Keratinocyte (primary cell): ENCODE results near the gene BRPF3. TPM values are rescaled to one million over a fixed set of nuclear protein-coding genes. Genes with fewer than 3 reads are reported as not detected.

ENCODE experiments used
- DNase-seq: peaks from one replicate; pipeline ENCODE4 v3.0.0-alpha.2; 2011; ENCODE audit warnings: low read depth, missing footprints, low spot score
- FAIRE-seq: peaks from 2 replicates; lab custom pipeline; 2011; peaks lifted over from hg19 to GRCh38; lab: Jason Lieb, UNC
- H2AFZ ChIP-seq: 2 replicates; pipeline ENCODE4 v1.6.0; 2012; ENCODE audit warnings: low read length, control low read depth, inconsistent platforms; ENCODE audit not compliant: control insufficient read depth
- H3K27ac ChIP-seq: 2 replicates; pipeline ENCODE4 v1.5.1; 2011; ENCODE audit warnings: low read length; ENCODE audit not compliant: control insufficient read depth, insufficient read depth
- H3K27me3 ChIP-seq: 3 replicates; pipeline ENCODE4 v1.6.0; 2011; ENCODE audit warnings: low read length; ENCODE audit not compliant: control insufficient read depth, insufficient read depth; ENCODE audit errors: extremely low read depth
- H3K36me3 ChIP-seq, 2 experiments: 2 replicates in 1 of 2; 3 replicates in 1 of 2; pipeline ENCODE4 v1.5.1; 2011; ENCODE audit warnings: low read length in 2 of 2, mild to moderate bottlenecking in 1 of 2; ENCODE audit not compliant: control insufficient read depth in 2 of 2, insufficient read depth in 2 of 2; ENCODE audit errors: extremely low read depth in 1 of 2
- H3K4me1 ChIP-seq: 3 replicates; pipeline ENCODE4 v1.5.1; 2011; ENCODE audit warnings: low read length; ENCODE audit not compliant: control insufficient read depth, insufficient read depth; ENCODE audit errors: extremely low read depth
- H3K4me2 ChIP-seq: 3 replicates; pipeline ENCODE4 v1.6.0; 2011; ENCODE audit warnings: low read depth, low read length; ENCODE audit not compliant: control insufficient read depth, insufficient read depth; ENCODE audit errors: extremely low read depth
- H3K4me3 ChIP-seq, 3 experiments: fragments of 200-600 bp in 1 of 3; sonication (generic) in 1 of 3; 2 replicates in 2 of 3; 3 replicates in 1 of 3; pipeline ENCODE4 v1.5.1; 2011 to 2016; ENCODE audit warnings: low read length in 3 of 3, mild to moderate bottlenecking in 3 of 3, control low read depth in 2 of 3, inconsistent platforms in 1 of 3, low read depth in 1 of 3, mixed read lengths in 1 of 3, mixed run types in 1 of 3, moderate library complexity in 1 of 3; ENCODE audit not compliant: control insufficient read depth in 2 of 3, insufficient read depth in 2 of 3; ENCODE audit errors: extremely low read depth in 1 of 3
- H3K79me2 ChIP-seq: 2 replicates; pipeline ENCODE4 v1.6.0; 2012; ENCODE audit warnings: low read length; ENCODE audit not compliant: control insufficient read depth, insufficient read depth
- H3K9ac ChIP-seq: 3 replicates; pipeline ENCODE4 v1.6.0; 2011; ENCODE audit warnings: low read length; ENCODE audit not compliant: control insufficient read depth, insufficient read depth; ENCODE audit errors: extremely low read depth
- H3K9me1 ChIP-seq: 3 replicates; pipeline ENCODE4 v1.6.0; 2011; ENCODE audit warnings: low read length; ENCODE audit not compliant: control insufficient read depth, insufficient read depth; ENCODE audit errors: extremely low read depth
- H3K9me3 ChIP-seq: 2 replicates; pipeline ENCODE4 v1.5.1; 2012; ENCODE audit warnings: low read depth, low read length; ENCODE audit not compliant: control insufficient read depth
- H4K20me1 ChIP-seq: 3 replicates; pipeline ENCODE4 v1.6.0; 2011; ENCODE audit warnings: low read length; ENCODE audit not compliant: control insufficient read depth, insufficient read depth; ENCODE audit errors: extremely low read depth
- CTCF ChIP-seq, 3 experiments: IDR thresholded peaks in 1 of 3; conservative IDR thresholded peaks in 1 of 3; optimal IDR thresholded peaks in 1 of 3; 2 replicates in 2 of 3; 3 replicates in 1 of 3; pipeline versions ENCODE3 to v1.5.1; 2011; ENCODE audit warnings: low read length in 3 of 3, mild to moderate bottlenecking in 3 of 3, moderate library complexity in 2 of 3, control low read depth in 1 of 3, inconsistent platforms in 1 of 3; ENCODE audit not compliant: insufficient read depth in 2 of 3; ENCODE audit errors: extremely low read depth in 1 of 3
- EZH2 ChIP-seq: IDR thresholded peaks from one replicate; pipeline ENCODE4 v1.6.1; 2012; ENCODE audit warnings: inconsistent platforms, mild to moderate bottlenecking, low read length, moderate library complexity
- dilution Hi-C: fragments of 300-500 bp; cut with MboI; formaldehyde crosslinking; loops from one replicate; pipeline ENCODE4 v1.7.0; 2020; ENCODE audit warnings: low sequenced_read_pairs; ENCODE audit not compliant: extremely low pct_ligation_motif_present
- polyA plus RNA-seq, 5 experiments: library from polyadenylated mRNA; depleted of rRNA in 3 of 5; stranded (reverse) in 3 of 5; stranded (forward) in 1 of 5; unstranded in 1 of 5; fragments of >200 nt; gene quantifications; 1 replicate in 1 of 5; 2 replicates in 3 of 5; 3 replicates in 1 of 5; pipeline versions ENCODE4 v1.2.1 to v1.2.3, GENCODE V29; 2011 to 2012; ENCODE audit warnings: missing spikeins in 2 of 5, low read depth in 1 of 5, low replicate concordance in 1 of 5

The BRPF3 gene
- polyA plus RNA-seq, 1 donor (not counting 4 experiments of a cell fraction or from before 2014, with no cell fraction given): 4.8 TPM

DNA sequence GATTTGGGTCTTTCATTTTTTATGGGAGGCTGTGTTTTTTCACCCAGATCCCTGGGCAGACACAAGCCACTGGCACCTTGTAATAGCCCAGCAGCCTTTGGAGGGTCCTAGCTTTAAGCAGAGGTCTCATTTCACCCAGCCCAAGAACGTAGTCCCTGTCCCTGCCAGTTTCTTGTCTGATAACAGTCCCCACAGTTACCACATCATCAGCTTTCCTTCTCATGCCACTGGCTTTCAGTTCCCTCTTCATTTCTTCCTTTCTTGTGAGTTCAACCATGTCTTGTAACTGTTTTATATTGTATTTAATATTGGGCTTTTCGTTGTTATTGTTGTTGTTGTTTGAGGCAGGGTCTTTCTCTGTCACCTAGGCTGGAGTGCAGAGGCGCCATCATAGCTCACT is 83.9 kb downstream of the BRPF3 start:
- H3K9me1 ChIP-seq: no peaks in the 10 kb centered on the region
- H2AFZ ChIP-seq: no peak overlapping the region
- dilution Hi-C loops: no loop called here
- no peak for FAIRE-seq
- H3K4me2 ChIP-seq: no peak overlapping the region
- H3K79me2 ChIP-seq: no peaks in the 10 kb centered on the region
- no peak overlapping the region for H3K9ac ChIP-seq
- H3K4me3 ChIP-seq: no peak overlapping the region
- H3K27ac ChIP-seq: no peak overlapping the region
- H3K27me3 ChIP-seq: peaks cover 21% of the 10 kb centered on the region
- H3K9me3 ChIP-seq: no peaks in the 10 kb centered on the region
- H3K36me3 ChIP-seq: no peaks in the 10 kb centered on the region
- no peak for TF ChIP-seq EZH2
- no peak for TF ChIP-seq CTCF (optimal IDR thresholded peaks at IDR 0.05 in 1 of 3, IDR thresholded peaks at IDR 0.05 in 1 of 3, conservative IDR thresholded peaks at IDR 0.05 in 1 of 3; ENCODE audit: extremely low read depth in 1 of 3, insufficient read depth in 2 of 3, low read length in 3 of 3)
- H4K20me1 ChIP-seq: no peaks in the 10 kb centered on the region
- peaks cover 3% of the 10 kb centered on the region for H3K4me1 ChIP-seq
- DNase-seq: no peak

DNA sequence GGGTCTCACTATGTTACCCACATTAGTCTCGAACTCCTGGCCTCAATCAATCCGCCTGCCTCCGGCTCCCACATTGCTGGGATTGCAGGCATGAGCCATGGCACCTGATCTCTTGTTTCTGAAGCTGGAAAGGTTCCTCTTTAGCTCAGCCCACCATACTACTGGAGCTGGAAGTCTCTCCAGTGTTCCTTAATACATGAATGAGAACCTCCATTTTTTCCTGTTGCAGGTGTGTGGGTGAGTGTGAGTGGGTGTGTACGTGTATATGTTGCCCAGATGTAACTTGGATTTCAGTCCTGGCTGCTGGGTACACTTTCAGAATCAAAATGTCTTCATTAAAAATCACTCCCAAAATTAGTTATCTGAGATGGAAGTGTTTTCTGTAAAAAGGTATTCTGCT is 84.4 kb downstream of the BRPF3 start:
- DNase-seq (no peak), FAIRE-seq (no peak)
- no peaks in the 10 kb centered on the region for H3K9me1 ChIP-seq
- H3K79me2 ChIP-seq: no peaks in the 10 kb centered on the region
- H3K9ac ChIP-seq: no peak overlapping the region
- peaks cover 3% of the 10 kb centered on the region for H3K4me1 ChIP-seq
- no peaks in the 10 kb centered on the region for H3K36me3 ChIP-seq
- no peak overlapping the region for H3K27ac ChIP-seq
- H4K20me1 ChIP-seq: no peaks in the 10 kb centered on the region
- H3K27me3 ChIP-seq: peaks cover 24% of the 10 kb centered on the region
- no peak overlapping the region for H3K4me3 ChIP-seq
- H2AFZ ChIP-seq: no peak overlapping the region
- H3K4me2 ChIP-seq: no peak overlapping the region
- TF ChIP-seq CTCF (optimal IDR thresholded peaks at IDR 0.05 in 1 of 3, IDR thresholded peaks at IDR 0.05 in 1 of 3, conservative IDR thresholded peaks at IDR 0.05 in 1 of 3; ENCODE audit: extremely low read depth in 1 of 3, insufficient read depth in 2 of 3, low read length in 3 of 3) (no peak), EZH2 (no peak)
- dilution Hi-C loops: no loop called here
- H3K9me3 ChIP-seq: no peaks in the 10 kb centered on the region

Other genes starting within 250 kb of the BRPF3 start
- 0.02 to 0.18 TPM (median 0.04 TPM) in 3 replicates for gene SLC26A8, start 172.1 kb upstream of the BRPF3 start, polyA plus RNA-seq
- gene MAPK14, start 168.9 kb upstream of the BRPF3 start, polyA plus RNA-seq: 43.7 to 52.4 TPM (median 44.6 TPM) in 3 replicates
- gene MAPK13, start 66.2 kb upstream of the BRPF3 start, polyA plus RNA-seq: 15.7 to 31.3 TPM (median 19.3 TPM) in 3 replicates
- 0.14 to 0.32 TPM (median 0.20 TPM) in 3 replicates for gene PNPLA1, start 73.3 kb downstream of the BRPF3 start, polyA plus RNA-seq
- not detected in 3 replicates for gene BNIP5, start 140.1 kb downstream of the BRPF3 start, polyA plus RNA-seq
- gene ETV7, start 190.9 kb downstream of the BRPF3 start, polyA plus RNA-seq: 0.22 to 0.27 TPM (median 0.25 TPM) in 3 replicates
- gene PXT1, start 246.1 kb downstream of the BRPF3 start, polyA plus RNA-seq: 0.06 to 0.08 TPM (median 0.06 TPM) in 3 replicates
- 23.3 to 31.8 TPM (median 24.8 TPM) in 3 replicates for gene KCTD20, start 246.3 kb downstream of the BRPF3 start, polyA plus RNA-seq